ENCODE results near the gene KNG1.

DNA sequence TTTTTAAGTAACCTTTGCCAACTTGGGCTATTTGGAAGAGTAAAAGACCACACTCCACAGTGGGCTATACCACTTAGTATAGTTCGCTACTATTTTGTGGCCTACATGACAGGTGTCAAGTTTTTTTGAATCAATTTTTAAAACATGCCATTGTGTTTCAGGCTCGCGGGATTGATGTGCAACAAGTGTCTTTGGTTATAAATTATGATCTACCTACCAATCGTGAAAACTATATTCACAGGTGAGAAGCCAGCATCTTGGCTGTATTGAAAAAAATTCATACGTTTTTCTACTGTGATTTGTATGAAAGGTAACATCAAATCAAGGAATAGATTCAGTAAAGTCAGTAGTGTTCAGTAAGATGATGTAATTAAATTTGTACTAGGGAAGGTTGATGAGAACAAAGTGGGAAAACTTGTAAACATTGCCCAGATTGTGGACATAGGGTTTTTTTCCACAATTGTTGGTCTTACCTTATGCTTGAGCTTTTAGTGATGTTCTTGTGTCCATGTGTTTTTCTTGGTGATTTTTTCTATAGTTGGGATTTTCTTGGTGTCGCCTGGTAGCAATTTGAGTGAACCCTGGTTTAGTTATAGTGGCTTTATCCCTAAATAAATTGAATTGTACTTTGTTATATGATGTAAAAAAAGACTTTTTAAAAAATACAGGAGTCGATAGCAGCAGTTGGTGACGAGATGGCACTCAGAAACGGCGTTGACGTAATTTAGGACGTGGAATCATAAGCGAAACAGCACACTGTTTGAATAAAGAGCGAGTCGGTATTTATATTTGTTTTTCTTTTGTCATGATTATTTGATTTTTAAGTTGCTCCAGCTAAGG is 70.7 kb downstream of the KNG1 start:
- TF ChIP-seq POLR2A (IDR thresholded peaks at IDR 0.05; ENCODE audit: low read depth, low read length) (peak; percentile 41), POLR2AphosphoS5 (IDR thresholded peaks at IDR 0.05; ENCODE audit: low read depth, low read length) (0 out of 2 replicates have a peak, but pooled peaks have one; percentile 1)
